Thoracic aorta (tissue), 2 donors: ENCODE results near the gene APOD. TPM values are rescaled to one million over a fixed set of nuclear protein-coding genes. Genes with fewer than 3 reads are reported as not detected.
"Not testable (repeated sequence)": the region's sequence is repeated elsewhere in the genome, so short reads cannot be mapped to it uniquely, and the experiment has no call there.

Source experiments
- ATAC-seq: fragments of 150-250 bp; one replicate; pipeline ENCODE4 v1.8.0; 2017; ENCODE audit warnings: low read depth; ENCODE audit not compliant: insufficient number of reproducible peaks, low FRiP score
- DNase-seq: peaks from one replicate; pipeline ENCODE4 v3.0.0-alpha.2; 2020; ENCODE audit warnings: low spot score
- H3K27ac ChIP-seq, 2 donors: fragments of 200-600 bp; sonication (generic); 1 replicate in 1 of 2; 2 replicates in 1 of 2; pipeline ENCODE4 v1.5.1; 2016; ENCODE audit warnings: mild to moderate bottlenecking in 2 of 2, moderate library complexity in 2 of 2
- H3K27me3 ChIP-seq: fragments of 200-600 bp; sonication (generic); replicated peaks from 2 replicates; pipeline ENCODE4 v1.6.0; 2016; ENCODE audit warnings: mild to moderate bottlenecking; ENCODE audit not compliant: insufficient read depth
- H3K36me3 ChIP-seq: fragments of 200-600 bp; sonication (generic); one replicate; pipeline ENCODE4 v1.5.1; 2016
- H3K4me1 ChIP-seq, 2 donors: fragments of 200-600 bp; sonication (generic); 1 replicate in 1 of 2; 2 replicates in 1 of 2; pipeline versions ENCODE4 v1.5.1 to v1.6.0; 2016; ENCODE audit warnings: low read depth in 2 of 2, mild to moderate bottlenecking in 1 of 2; ENCODE audit not compliant: control insufficient read depth in 1 of 2
- H3K4me3 ChIP-seq: fragments of 200-600 bp; sonication (generic); 2 replicates; pipeline ENCODE4 v1.5.1; 2016; ENCODE audit warnings: mild to moderate bottlenecking
- H3K9me3 ChIP-seq: fragments of 200-600 bp; sonication (generic); 2 replicates; pipeline ENCODE4 v1.5.1; 2016
- CTCF ChIP-seq: fragments of 200-600 bp; sonication (generic); IDR thresholded peaks from one replicate; pipeline ENCODE4 v1.5.1; 2019; ENCODE audit warnings: antibody characterized with exemption
- total RNA-seq, 2 donors: library from RNA; depleted of rRNA; stranded (reverse); fragments of >200 nt; gene quantifications; one replicate each; pipeline versions ENCODE4 v1.1.0 to v1.2.3, GENCODE V29; 2016

The APOD gene
- total RNA-seq, 2 donors from 2014 or later: 135 to 153 TPM

GRCh38 chr3:195601382-195601781, 17.6 kb upstream of the APOD start:
- DNase-seq: no peak

GRCh38 chr3:195599926-195600325, 16.2 kb upstream of the APOD start:
- not testable (repeated sequence) for H3K9me3 ChIP-seq, H3K27ac ChIP-seq, ATAC-seq, H3K27me3 ChIP-seq, H3K4me3 ChIP-seq, H3K4me1 ChIP-seq, H3K36me3 ChIP-seq, DNase-seq

More at GRCh38 chr3:195601382-195601781, 17.6 kb upstream of the APOD start:
- Histone ChIP-seq H3K27me3 (no peaks in the 10 kb centered on the region), H3K4me3 (no peak overlapping the region), H3K27ac (no peak overlapping the region), H3K4me1 (no peaks in the 10 kb centered on the region), H3K36me3 (no peaks in the 10 kb centered on the region), H3K9me3 (no peaks in the 10 kb centered on the region)
- ATAC-seq: no peak
- TF ChIP-seq CTCF: no peak

- ATAC-seq, H3K4me1 ChIP-seq, H3K9me3 ChIP-seq, H3K36me3 ChIP-seq, H3K27ac ChIP-seq, H3K27me3 ChIP-seq, DNase-seq, H3K4me3 ChIP-seq: not testable (repeated sequence)
Observed at GRCh38 chr3:195599516-195599915, 15.8 kb upstream of the APOD start.

GRCh38 chr3:195597848-195598247, 14.1 kb upstream of the APOD start:
- DNase-seq: no peak
- Histone ChIP-seq H3K27me3 (no peaks in the 10 kb centered on the region), H3K4me1 (no peaks in the 10 kb centered on the region), H3K27ac (no peak overlapping the region), H3K4me3 (no peak overlapping the region), H3K9me3 (no peaks in the 10 kb centered on the region), H3K36me3 (no peaks in the 10 kb centered on the region)
- TF ChIP-seq CTCF: no peak
- no peak for ATAC-seq

- Histone ChIP-seq H3K9me3 (no peaks in the 10 kb centered on the region), H3K27me3 (no peaks in the 10 kb centered on the region), H3K4me1 (no peaks in the 10 kb centered on the region), H3K4me3 (no peak overlapping the region), H3K36me3 (no peaks in the 10 kb centered on the region), H3K27ac (no peak overlapping the region)
- DNase-seq (no peak), ATAC-seq (no peak)
- TF ChIP-seq CTCF: no peak
Observed at GRCh38 chr3:195597229-195597628, 13.5 kb upstream of the APOD start.

DNA sequence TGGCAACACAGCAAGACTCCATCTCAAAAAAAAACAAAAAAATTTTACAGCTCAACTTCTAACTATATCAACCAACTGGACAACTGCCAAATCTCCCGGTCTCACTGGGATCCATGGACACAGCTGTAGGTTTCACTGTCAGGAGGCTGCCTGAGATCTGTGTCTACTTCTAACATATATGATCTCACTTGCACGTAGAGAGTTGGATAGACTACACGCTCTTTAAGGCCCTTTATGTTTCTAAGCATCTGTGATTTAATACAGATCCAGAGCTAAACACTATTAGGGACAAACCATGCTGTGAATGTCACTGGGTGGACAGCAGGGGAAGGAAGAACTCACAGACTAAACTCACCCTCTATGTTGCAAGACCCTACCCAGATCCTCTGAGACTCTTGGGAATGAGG, 13.0 kb upstream of the APOD start:
- H3K9me3 ChIP-seq: no peaks in the 10 kb centered on the region
- no peaks in the 10 kb centered on the region for H3K4me1 ChIP-seq
- H3K27ac ChIP-seq: no peak overlapping the region
- TF ChIP-seq CTCF: no peak
- no peaks in the 10 kb centered on the region for H3K27me3 ChIP-seq
- no peak overlapping the region for H3K4me3 ChIP-seq
- no peak for ATAC-seq
- no peaks in the 10 kb centered on the region for H3K36me3 ChIP-seq
- no peak for DNase-seq
